Fibroblast of peridontal ligament (primary cell): ENCODE data around the gene EIF2S3.
"Not testable (repeated sequence)": the region's sequence is repeated elsewhere in the genome, so short reads cannot be mapped to it uniquely, and the experiment has no call there.

Experiments
- DNase-seq: peaks from one replicate; pipeline ENCODE4 v3.0.0-alpha.2; 2010; ENCODE audit errors: extremely low read depth

The EIF2S3 gene

DNA sequence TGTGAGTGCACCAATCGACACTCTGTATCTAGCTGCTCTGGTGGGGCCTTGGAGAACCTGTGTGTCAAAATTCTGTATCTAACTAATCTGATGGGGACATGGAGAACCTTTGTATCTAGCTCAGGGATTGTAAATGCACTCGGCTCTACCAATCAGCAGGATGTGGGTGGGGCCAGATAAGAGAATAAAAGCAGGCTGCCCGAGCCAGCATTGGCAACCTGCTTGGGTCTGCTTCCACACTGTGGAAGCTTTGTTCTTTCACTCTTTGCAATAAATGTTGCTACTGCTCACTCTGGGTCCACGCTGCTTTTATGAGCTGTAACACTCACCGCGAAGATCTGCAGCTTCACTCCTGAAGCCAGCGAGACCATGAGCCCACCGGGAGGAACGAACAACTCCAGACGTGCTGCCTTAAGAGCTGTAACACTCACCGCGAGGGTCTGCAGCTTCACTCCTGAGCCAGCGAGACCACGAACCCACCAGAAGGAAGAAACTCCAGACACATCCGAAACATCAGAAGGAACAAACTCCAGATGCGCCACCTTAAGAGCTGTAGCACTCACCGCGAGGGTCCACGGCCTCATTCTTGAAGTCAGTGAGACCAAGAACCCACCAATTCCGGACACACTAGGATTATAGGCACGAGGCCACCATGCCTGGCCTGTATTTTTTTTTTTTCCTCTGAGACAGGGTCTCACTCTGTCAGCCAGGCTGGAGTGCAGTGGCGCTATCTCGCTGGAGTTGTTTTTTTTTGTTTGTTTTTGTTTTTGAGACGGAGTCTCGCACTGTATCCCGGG is 4.0 kb upstream of the EIF2S3 start:
- DNase-seq = not testable (repeated sequence)

DNA sequence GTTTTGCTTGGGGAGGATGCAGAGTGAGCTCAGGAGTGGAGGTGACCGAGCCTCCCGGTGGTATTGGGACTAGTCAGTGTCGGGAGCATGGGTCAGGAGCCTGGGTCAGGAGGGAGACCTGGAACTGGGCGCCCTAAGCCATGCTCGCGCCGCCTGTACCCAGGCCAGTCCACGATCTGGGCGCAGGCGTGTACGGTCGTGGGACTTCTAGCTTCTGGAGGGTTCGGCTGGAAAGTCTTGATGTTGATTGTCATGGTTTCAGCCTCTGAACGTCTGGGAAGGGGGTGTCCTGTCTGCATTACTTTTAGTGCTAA is 244 bp downstream of the EIF2S3 start:
- DNase-seq = no peak

DNA sequence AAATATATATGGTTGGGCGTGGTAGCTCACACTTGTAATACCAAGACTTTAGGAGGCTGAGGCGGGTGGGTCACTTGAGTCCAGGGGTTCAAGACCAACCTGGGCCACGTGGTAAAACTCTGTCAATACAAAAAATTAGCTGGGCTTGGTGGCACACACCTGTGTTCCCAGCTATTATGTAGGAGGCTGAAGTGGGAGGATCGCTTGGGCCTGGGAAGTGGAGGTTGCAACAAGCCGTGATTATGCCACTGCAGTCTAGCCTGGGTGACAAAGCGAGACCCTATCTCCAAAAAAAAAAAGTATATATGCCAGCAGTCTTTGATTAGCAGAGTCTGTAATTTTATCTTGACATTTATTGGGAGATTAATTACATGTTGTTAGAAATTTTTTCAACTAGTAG is 8.7 kb downstream of the EIF2S3 start:
- no peak for DNase-seq

DNA sequence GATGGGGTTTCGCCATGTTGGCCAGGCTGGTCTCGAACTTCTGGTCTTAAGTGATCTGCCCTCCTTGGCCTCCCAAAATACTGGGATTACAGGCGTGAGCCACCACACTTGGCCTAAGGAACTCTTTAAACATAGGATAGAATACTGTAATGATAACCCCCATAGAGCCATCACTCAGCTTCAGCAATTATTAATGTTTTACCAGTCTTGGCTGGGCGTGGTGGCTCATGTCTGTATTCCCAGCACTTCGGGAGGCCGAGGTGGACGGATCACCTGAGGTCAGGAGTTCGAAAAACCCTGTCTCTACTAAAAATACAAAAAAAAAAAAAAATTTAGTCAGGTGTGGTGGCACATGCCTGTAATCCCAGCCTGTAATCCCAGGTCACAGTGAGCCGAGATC is 15.1 kb downstream of the EIF2S3 start:
- DNase-seq = no peak

DNA sequence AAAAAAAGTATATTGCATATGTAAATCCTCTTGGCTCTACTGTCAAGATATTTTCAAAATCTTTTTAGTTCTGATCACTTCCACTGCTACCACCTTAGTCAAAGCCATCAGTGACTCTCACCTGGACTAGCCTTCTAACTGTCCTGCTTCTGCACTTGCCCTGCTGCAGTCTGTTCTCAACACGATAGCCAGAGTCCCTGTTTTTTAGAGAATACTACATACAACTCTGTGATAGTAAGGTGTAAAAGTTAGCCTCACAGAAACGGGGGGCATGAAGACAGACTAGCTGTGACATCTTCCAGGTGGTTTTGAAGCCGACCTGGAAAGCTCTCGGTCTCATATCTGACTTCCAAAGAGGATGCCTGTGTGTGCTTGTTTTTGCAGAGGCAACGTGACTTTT is 24.7 kb downstream of the EIF2S3 start:
- DNase-seq = no peak

DNA sequence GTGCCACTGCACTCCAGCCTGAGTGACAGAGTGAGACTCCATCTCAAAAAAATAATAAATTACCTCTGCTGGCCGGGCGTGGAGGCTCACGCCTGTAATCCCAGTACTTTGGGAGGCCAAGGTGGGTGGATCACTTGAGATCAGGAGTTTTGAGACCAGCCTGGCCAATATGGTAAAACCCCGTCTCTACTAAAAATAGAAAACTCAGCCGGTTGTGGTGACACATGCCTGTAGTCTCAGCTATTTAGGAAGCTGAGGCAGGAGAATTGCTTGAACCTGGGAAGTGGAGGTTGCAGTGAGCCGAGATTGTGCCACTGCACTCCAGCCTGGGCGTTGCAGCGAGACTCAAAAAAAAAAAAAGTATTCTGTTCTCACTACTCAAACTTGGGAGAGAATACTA is 25.5 kb downstream of the EIF2S3 start:
- not testable (repeated sequence) for DNase-seq

DNA sequence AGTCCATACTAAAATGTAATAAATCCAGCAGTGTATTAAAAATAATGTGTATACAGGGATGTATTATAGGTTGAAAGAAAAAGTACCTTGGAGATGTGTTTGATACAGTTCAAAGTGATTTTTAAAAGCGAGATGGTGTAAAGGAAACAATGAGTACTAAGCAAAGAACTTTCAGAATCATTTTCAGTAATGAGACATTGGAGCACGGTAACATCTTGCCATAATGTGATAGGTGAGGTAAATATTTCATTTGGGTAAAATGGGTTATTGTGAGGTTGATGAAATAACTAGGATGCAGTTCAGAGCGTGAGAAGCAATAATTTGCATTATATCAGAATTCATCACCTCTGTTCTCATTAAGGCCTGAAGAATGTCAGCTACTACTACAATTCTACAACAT is 25.9 kb downstream of the EIF2S3 start:
- no peak for DNase-seq

DNA sequence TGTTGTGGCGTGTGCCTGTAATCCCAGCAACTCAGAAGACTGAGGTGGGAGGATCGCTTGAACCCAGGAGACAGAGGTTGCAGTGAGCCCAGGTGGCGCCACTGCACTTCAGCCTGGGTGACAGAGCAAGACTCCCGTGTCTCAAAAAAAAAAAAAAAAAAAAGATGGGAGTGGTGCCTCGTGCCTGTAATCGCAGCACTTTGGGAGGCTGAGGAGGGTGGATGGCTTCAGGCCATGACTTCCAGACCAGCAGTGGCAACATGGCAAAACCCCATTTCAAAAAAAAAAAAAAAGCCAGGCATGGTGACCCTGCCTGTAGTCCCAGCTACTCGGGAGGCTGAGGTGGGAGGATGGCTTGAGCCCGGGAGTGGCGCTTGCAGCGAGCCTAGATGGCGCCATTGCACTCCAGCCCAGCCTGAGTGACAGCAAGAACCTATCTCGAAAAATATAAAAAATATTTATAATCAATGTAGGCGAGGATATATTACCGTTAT is 27.0 kb downstream of the EIF2S3 start:
- peak; percentile 71 for DNase-seq

DNA sequence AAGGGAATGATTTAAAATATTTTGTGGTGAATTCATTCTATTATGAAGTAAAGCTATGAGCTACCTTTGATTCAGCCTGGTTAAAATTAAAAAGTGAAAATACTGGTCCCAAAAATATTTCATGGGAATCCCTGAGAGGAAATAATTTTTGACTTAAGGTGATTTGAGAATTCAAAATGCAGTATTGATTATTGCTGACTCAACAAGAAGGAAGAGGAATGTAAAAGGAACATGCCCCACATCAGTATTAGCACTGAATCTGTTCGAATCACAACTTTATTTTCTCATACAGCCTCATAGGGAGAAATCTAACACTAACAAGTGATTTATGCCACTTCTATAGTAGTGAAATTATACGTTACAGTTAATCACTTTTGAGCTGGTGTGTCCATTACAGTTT is 27.7 kb downstream of the EIF2S3 start:
- no peak for DNase-seq

DNA sequence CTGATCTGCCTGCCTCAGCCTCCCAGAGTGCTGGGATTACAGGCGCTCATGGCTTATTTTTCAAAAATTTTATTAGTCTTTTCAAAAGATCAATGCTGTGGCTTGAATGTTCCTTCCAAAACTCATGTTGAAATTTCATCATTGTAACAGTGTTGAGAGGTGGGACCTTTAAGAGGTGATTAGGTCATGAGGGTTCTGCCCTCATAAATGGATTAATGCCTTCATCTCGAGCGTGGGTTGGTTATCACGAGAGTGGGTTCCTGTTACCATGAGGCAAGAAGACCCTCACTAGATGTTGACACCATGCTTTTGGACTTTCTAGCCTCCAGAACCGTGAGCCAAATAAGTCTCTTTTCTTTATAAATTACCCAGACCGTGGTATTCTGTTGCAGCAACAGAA is 30.3 kb downstream of the EIF2S3 start:
- peak; percentile 8 for DNase-seq

DNA sequence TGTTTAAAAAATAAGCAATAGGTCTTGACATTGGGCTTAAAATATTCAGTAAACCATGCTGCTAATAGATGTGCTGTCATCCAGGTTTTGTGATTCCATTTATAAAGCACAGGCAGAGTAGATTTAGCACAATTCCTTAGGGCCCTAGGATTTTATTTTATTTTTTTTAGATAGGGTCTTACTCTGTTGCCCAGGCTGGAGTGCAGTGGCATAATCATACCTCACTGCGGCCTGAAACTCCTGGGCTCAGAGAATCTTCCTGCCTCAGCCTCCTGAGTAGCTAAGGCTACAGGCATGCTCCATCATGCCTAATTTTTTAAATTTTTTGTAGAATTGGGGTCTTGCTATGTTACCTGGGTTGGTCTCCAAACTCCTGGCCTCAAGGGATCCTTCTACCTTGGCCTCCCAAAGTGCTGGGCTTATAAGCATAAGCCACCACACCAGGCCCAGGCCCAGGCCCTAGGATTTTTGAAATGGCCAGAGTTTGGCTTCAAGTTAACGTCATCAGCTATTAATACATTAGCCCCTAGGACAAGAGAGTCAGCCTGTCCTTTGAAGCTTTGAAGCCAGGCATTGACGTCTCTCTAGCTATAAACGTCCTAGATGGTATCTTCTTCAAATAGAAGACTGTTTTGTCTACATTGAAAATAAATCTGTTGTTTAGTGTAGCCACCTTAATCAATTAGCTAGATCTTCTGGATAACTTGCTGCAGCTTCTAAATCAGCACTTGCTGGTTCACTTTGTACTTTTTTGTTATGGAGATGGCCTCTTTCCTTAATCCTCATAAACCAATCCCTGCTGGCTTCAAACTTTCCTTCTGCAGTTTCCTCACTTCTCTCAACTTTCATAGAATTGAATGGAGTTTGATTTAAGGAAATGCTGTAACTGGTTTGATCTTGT is 35.8 kb downstream of the EIF2S3 start:
- DNase-seq = no peak

DNA sequence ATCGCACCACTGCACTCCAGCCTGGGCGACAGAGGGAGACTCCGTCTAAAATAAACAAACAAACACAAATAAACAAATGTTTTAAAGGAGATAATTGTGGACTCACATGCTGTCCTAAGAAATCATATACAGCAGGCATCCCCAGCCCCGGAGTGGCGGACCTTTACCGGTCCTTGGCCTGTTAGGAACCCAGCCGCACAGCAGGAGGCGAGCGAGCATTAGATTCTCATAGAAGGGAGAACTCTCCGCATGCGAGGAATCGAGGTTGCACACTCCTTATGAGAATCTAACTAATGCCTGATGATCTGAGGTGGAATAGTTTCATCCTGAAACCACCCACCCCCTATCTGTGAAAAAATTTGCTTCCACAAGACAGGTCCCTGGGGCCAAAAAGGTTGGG is 39.0 kb downstream of the EIF2S3 start:
- no peak for DNase-seq

DNA sequence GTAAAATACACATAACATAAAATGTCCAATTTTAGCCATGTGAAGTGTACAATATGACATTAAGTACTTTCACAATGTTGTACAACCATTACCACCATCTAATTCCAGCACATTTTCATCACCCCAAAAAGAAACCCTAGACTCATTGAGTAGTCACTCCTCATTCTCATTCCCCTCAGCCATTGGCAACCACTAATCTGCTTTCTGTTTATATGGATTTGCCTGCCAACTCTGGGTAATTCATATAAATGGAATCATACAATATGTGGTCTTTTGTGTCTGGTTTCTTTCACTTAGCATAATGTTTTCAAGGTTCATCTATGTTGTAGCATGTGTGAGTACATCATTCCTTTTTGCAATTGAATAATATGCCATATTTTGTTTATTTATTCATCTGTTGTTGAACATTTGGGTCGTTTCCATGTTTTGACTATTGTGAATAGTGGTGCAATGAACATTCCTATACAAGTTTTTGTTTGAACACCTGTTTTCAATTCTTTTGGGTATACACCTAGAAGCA is 43.0 kb downstream of the EIF2S3 start:
- peak; percentile 90 for DNase-seq

DNA sequence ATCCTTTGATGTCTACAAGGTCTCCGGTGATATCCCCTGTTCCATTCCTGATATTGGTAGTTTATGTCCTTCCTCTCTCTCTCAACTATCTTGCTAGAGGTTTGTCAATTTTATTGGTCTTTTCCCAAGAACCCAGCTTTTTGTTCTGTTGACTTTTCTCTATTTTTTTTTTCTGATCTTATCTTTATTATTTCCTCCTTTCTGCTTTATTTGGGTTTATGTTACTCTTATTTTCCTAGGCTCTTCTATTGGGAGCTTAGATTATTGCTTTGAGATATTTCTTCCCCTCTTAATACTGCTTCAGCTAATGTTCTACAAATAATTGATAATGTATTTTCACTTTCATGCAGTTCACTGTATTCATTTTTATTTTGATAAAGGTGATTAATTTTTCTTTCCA is 44.2 kb downstream of the EIF2S3 start:
- no peak for DNase-seq

DNA sequence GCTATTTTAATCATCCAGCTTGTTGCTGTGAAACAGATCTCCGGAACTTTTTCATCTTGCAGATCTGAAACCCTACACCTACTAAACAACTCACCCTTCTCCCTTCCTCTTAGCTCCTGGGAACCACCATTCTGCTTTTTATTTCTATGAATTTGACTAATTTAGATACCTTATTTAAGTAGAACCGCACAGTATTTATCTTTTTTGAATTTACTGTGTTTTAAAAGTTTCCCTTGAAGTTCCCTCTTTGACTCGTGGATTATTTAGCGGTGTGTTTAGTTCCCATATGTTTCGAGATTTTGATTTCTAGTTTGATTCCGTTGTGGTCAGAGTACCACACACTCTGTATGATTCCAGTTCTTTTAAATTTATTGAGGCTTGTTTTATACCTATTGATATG is 44.6 kb downstream of the EIF2S3 start:
- DNase-seq = no peak

DNA sequence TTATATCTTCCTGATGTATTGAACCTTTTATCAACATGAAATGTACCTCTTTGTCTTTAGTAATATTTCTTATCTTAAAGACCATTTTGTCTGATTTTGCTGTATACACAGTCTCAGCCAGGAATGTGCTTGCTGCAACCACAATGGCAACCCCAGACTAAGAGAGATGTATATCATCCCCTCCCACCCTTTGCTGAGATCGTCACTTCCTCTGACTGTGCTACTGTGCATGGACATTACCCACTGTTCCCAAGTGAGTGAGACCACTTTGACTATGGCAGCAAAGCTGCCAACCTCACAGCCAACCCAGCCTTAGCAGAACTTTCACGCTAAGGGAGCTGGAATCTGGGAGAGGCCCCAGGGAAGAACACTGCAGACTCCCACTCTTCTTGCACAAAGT is 46.0 kb downstream of the EIF2S3 start:
- DNase-seq = peak; percentile 17

DNA sequence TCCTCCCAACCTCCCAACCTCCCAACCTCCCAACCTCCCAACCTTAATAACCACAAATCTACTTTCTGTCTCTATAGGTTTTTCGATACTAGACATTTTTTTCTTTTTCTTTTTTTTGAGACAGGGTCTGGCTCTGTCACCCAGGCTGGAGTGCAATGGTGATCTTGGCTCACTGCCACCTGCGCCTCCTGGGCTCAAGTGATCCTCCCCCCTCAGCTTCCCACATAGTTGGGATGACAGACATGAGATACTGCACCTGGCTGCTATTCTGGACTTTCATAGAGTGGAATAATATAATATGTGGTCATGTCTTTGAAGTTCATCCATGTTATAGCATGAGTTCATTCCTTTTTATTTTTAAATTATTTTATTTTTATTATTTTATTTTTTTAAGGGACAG is 55.3 kb downstream of the EIF2S3 start:
- DNase-seq = no peak

DNA sequence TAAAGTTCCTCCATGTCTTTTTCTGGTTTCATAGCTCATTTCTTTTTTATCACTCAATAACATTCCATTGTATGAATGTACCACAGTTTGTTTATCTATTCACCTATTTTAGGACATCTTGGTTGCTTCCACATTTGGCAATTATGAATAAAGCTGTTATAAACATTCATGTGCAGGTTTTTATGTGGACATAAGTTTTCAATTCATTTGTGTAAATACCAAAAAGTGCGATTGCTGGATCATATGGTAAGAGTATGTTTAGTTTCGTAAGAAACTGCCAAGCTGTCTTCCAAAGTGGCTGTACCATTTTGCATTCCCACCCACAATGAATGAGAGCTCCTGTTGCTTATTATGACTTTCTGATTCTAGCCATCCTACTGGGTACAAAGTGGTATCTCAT is 58.4 kb downstream of the EIF2S3 start:
- DNase-seq = peak; percentile 74

DNA sequence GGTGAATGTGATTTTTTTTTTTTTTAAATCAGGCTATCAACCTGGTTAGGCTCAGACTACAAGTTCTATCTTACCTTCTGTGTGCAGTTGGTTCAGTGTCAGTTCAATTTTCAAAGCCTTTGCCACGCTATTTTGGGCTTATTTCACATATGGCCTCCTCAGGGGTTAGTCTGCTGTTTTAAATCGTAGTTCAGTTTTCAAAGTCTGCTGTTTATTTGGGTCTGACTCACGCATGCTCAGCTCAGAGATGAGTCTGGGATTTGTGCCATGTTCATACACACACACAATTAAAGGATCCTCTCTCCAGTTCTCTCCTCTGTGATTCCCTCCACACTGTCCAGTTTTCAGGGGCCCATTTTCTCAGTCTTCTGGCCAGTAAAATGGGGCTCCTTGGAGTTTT is 62.5 kb downstream of the EIF2S3 start:
- peak; percentile 88 for DNase-seq

DNA sequence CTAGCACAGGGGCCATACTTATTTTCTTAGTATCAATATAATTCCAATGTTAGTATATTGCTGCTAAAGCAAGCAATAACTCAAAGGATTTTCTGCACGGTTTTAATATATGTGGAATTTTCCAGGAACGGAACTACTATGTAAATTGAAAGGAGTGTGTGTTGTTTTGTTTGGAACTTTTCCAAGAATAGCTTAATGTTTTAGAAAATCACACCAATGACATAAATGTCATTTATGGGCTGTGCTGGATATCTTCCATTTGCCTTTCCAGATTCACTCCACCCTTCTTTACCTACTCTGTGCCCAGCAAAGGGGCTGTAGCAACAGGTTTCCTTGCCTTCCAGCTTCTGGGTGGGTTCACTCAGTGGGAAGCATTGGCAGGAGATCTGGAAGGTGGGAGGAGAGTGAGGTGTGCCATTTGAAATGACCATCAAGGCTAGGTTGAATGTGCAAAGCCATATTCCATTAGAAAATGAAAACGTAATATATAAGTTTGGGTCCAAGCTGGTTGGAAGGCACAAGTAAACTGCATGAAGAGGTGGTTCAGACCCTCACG is 69.6 kb downstream of the EIF2S3 start:
- DNase-seq = no peak

DNA sequence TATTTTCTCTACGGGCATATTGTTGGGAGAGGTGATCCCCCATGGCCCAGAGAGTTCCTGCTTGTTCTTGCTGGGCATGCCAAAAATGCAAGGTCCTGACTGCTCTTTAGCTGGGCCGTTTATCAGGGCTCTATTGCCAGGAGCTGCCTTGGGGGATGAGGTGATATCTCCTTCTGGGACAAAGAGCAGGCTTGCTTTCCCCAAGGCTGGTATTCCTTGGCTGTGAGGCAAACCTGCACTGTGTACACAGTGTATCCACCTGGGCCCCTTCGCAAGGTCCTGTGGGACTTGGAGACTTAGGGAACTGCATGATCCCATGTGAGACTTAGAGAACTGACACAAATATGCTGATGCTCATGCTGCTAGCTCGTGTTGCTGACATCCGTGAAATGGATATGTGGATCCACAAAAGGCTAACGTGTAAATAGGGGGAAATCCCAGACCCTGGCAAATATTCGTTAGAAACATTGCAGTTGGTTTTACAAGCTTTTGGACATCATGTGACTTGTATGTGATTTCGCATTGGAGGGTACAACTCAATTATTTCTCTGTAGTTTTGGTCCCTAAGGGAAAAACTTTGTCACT is 70.4 kb downstream of the EIF2S3 start:
- no peak for DNase-seq
